H1 (cell line): ENCODE results near the gene KIF22. TPM values are rescaled to one million over a fixed set of nuclear protein-coding genes. Genes with fewer than 3 reads are reported as not detected.

Source experiments
- CTCF ChIA-PET: fragments of 300-600 bp; sonication (Branson Sonifier 250); formaldehyde crosslinking; loops from one replicate; lab custom pipeline; 2021; ENCODE audit not compliant: partially characterized antibody; lab: Charles Lee
- POLR2A ChIA-PET: fragments of 300-600 bp; sonication (Branson Sonifier 250); formaldehyde crosslinking; loops from one replicate; lab custom pipeline; 2021; ENCODE audit warnings: inconsistent platforms; ENCODE audit not compliant: partially characterized antibody; lab: Charles Lee
- DNase-seq, 2 experiments: peaks; one replicate each; pipeline versions ENCODE4 v3.0.0 to v3.0.0-alpha.2; 2010 to 2022; ENCODE audit warnings: low spot score in 2 of 2, low read depth in 1 of 2, mixed read lengths in 1 of 2
- FAIRE-seq: peaks from 2 replicates; lab custom pipeline; 2011; peaks lifted over from hg19 to GRCh38; lab: Jason Lieb, UNC
- H2AFZ ChIP-seq: 2 replicates; pipeline ENCODE4 v1.8.1; 2012; ENCODE audit warnings: low read length, inconsistent platforms
- H2AK5ac ChIP-seq: 2 replicates; pipeline ENCODE4 v1.6.1; 2013; ENCODE audit warnings: low read depth, low read length
- H2BK120ac ChIP-seq: replicated peaks from 2 replicates; pipeline ENCODE3; 2013; ENCODE audit warnings: low read depth, low read length, inconsistent platforms
- H2BK12ac ChIP-seq: 2 replicates; pipeline ENCODE4 v1.6.1; 2013; ENCODE audit warnings: low read depth, low read length
- H2BK15ac ChIP-seq: 2 replicates; pipeline ENCODE4 v1.6.1; 2013; ENCODE audit warnings: low read length
- H2BK20ac ChIP-seq: 2 replicates; pipeline ENCODE4 v1.6.1; 2013; ENCODE audit warnings: low read length
- H2BK5ac ChIP-seq: 2 replicates; pipeline ENCODE4 v1.6.1; 2013; ENCODE audit warnings: low read depth, low read length
- H3K14ac ChIP-seq: 2 replicates; pipeline ENCODE4 v1.6.1; 2013; ENCODE audit warnings: inconsistent platforms; ENCODE audit not compliant: insufficient read length
- H3K18ac ChIP-seq: 2 replicates; pipeline ENCODE4 v1.6.1; 2013; ENCODE audit warnings: low read length; ENCODE audit errors: extremely low read depth
- H3K23ac ChIP-seq: 2 replicates; pipeline ENCODE4 v1.6.1; 2013; ENCODE audit warnings: inconsistent platforms; ENCODE audit not compliant: insufficient read length
- H3K23me2 ChIP-seq: 2 replicates; pipeline ENCODE4 v1.6.1; 2013; ENCODE audit warnings: low read depth, low read length
- H3K27ac ChIP-seq: 2 replicates; pipeline ENCODE4 v1.6.1; 2011; ENCODE audit warnings: low read depth, low read length, inconsistent platforms
- H3K27me3 ChIP-seq, 4 experiments: replicated peaks in 1 of 4; 1 replicate in 1 of 4; 2 replicates in 3 of 4; pipeline versions ENCODE4 v1.6.1 to v1.8.1; 2011 to 2013; ENCODE audit warnings: low read length in 3 of 4, mild to moderate bottlenecking in 3 of 4, inconsistent platforms in 2 of 4, mixed read lengths in 2 of 4, moderate library complexity in 1 of 4; ENCODE audit not compliant: control insufficient read depth in 3 of 4, insufficient read depth in 3 of 4; ENCODE audit errors: extremely low read depth in 1 of 4
- H3K36me3 ChIP-seq, 4 experiments: 2 replicates each; pipeline versions ENCODE4 v1.6.1 to v1.8.1; 2011 to 2013; ENCODE audit warnings: mild to moderate bottlenecking in 4 of 4, low read length in 3 of 4, moderate library complexity in 2 of 4, control low read depth in 1 of 4, inconsistent platforms in 1 of 4; ENCODE audit not compliant: insufficient read depth in 4 of 4, control insufficient read depth in 2 of 4
- H3K4ac ChIP-seq: replicated peaks from 2 replicates; pipeline ENCODE3; 2013; ENCODE audit warnings: low read length, low read depth, mixed read lengths, inconsistent platforms; ENCODE audit not compliant: insufficient read length
- H3K4me1 ChIP-seq, 4 experiments: replicated peaks in 1 of 4; 1 replicate in 1 of 4; 2 replicates in 3 of 4; pipeline versions ENCODE4 v1.6.1 to v1.8.1; 2011 to 2013; ENCODE audit warnings: low read length in 3 of 4, inconsistent platforms in 2 of 4, mixed read lengths in 1 of 4; ENCODE audit not compliant: insufficient read depth in 4 of 4, control insufficient read depth in 3 of 4
- H3K4me2 ChIP-seq, 2 experiments: 2 replicates each; pipeline versions ENCODE4 v1.6.1 to v1.8.1; 2011 to 2013; ENCODE audit warnings: low read depth in 2 of 2, low read length in 2 of 2, control low read depth in 1 of 2, inconsistent platforms in 1 of 2, mild to moderate bottlenecking in 1 of 2; ENCODE audit not compliant: insufficient read depth in 1 of 2
- H3K4me3 ChIP-seq, 4 experiments: fragments of 200-600, 300-600 bp in 1 of 4; sonication (generic), shearing (Covaris generic), sonication (Bioruptor Twin) in 1 of 4; 2 replicates each; pipeline versions ENCODE4 v1.5.1 to v1.8.1; 2011 to 2016; ENCODE audit warnings: low read length in 4 of 4, low read depth in 3 of 4, control low read depth in 2 of 4, inconsistent platforms in 2 of 4, mild to moderate bottlenecking in 2 of 4, mixed read lengths in 1 of 4, moderate library complexity in 1 of 4; ENCODE audit not compliant: insufficient read depth in 2 of 4; ENCODE audit errors: extremely low read depth in 1 of 4
- H3K56ac ChIP-seq: replicated peaks from 2 replicates; pipeline ENCODE3; 2013; ENCODE audit warnings: low read depth, mild to moderate bottlenecking, mixed read lengths, low read length, inconsistent platforms; ENCODE audit not compliant: insufficient read length
- H3K79me1 ChIP-seq: 2 replicates; pipeline ENCODE4 v1.6.1; 2013; ENCODE audit warnings: low read depth, low read length, control low read depth
- H3K79me2 ChIP-seq, 2 experiments: 2 replicates each; pipeline versions ENCODE4 v1.6.1 to v1.8.1; 2012 to 2013; ENCODE audit warnings: low read length in 2 of 2, mild to moderate bottlenecking in 2 of 2, inconsistent platforms in 1 of 2; ENCODE audit not compliant: insufficient read depth in 2 of 2, control insufficient read depth in 1 of 2
- H3K9ac ChIP-seq, 4 experiments: replicated peaks in 1 of 4; 1 replicate in 1 of 4; 2 replicates in 3 of 4; pipeline versions ENCODE4 v1.6.1 to v1.8.1; 2011 to 2013; ENCODE audit warnings: low read depth in 3 of 4, low read length in 3 of 4, control low read depth in 2 of 4, mild to moderate bottlenecking in 2 of 4, moderate library complexity in 2 of 4, inconsistent platforms in 1 of 4; ENCODE audit errors: extremely low read depth in 1 of 4
- H3K9me3 ChIP-seq, 2 experiments: 2 replicates each; pipeline versions ENCODE4 v1.6.1 to v1.8.1; 2012 to 2013; ENCODE audit warnings: mild to moderate bottlenecking in 2 of 2, moderate library complexity in 2 of 2, control low read depth in 1 of 2, inconsistent platforms in 1 of 2, low read depth in 1 of 2, low read length in 1 of 2, mixed read lengths in 1 of 2; ENCODE audit not compliant: insufficient read depth in 2 of 2
- H4K20me1 ChIP-seq, 2 experiments: replicated peaks in 1 of 2; 2 replicates each; pipeline versions ENCODE3 to v1.8.1; 2011 to 2013; ENCODE audit warnings: inconsistent platforms in 2 of 2, low read length in 2 of 2, mild to moderate bottlenecking in 1 of 2; ENCODE audit not compliant: insufficient read depth in 2 of 2, control insufficient read depth in 1 of 2
- H4K5ac ChIP-seq: 2 replicates; pipeline ENCODE4 v1.6.1; 2013; ENCODE audit warnings: low read length, low read depth, mixed read lengths, inconsistent platforms; ENCODE audit not compliant: insufficient read length
- H4K8ac ChIP-seq: 2 replicates; pipeline ENCODE4 v1.8.0; 2013; ENCODE audit warnings: mild to moderate bottlenecking, moderate library complexity, low read length, inconsistent platforms; ENCODE audit not compliant: insufficient read depth; ENCODE audit errors: extremely low read depth
- H4K91ac ChIP-seq: replicated peaks from 2 replicates; pipeline ENCODE3; 2013; ENCODE audit warnings: low read length, mixed read lengths, inconsistent platforms; ENCODE audit not compliant: insufficient read length
- BACH1 ChIP-seq: IDR thresholded peaks from 2 replicates; pipeline ENCODE4 v1.6.1; 2012; ENCODE audit warnings: low read length, improper control_type of control experiment
- CREB1 ChIP-seq: IDR thresholded peaks from 2 replicates; pipeline ENCODE4 v1.6.1; 2012; ENCODE audit warnings: inconsistent platforms
- E2F6 ChIP-seq: IDR thresholded peaks from 2 replicates; pipeline ENCODE4 v1.6.1; 2012; ENCODE audit warnings: inconsistent platforms
- EP300 ChIP-seq, 2 experiments: IDR thresholded peaks; 1 replicate in 1 of 2; 2 replicates in 1 of 2; pipeline ENCODE4 v1.6.1; 2011 to 2012; ENCODE audit warnings: low read depth in 2 of 2, low read length in 2 of 2, mild to moderate bottlenecking in 2 of 2, borderline replicate concordance in 1 of 2, inconsistent platforms in 1 of 2, moderate library complexity in 1 of 2
- JUN ChIP-seq: IDR thresholded peaks from 2 replicates; pipeline ENCODE4 v1.6.1; 2011; ENCODE audit warnings: low read depth, mild to moderate bottlenecking, improper control_type of control experiment, low read length
- KDM4A ChIP-seq: IDR thresholded peaks from one replicate; pipeline ENCODE4 v1.7.1; 2012; ENCODE audit warnings: low read depth, mild to moderate bottlenecking, moderate library complexity, low read length, inconsistent platforms; ENCODE audit not compliant: severe bottlenecking
- PHF8 ChIP-seq: fragments of 200-600 bp; sonication (generic); conservative IDR thresholded peaks from 2 replicates; pipeline ENCODE4 v1.7.1; 2012; ENCODE audit warnings: low read depth, mild to moderate bottlenecking, inconsistent platforms, low read length, moderate library complexity
- POU5F1 ChIP-seq: IDR thresholded peaks from 2 replicates; pipeline ENCODE4 v1.6.1; 2011; ENCODE audit warnings: low read depth, mild to moderate bottlenecking, low read length, moderate library complexity
- RXRA ChIP-seq: IDR thresholded peaks from 2 replicates; pipeline ENCODE4 v1.6.1; 2011; ENCODE audit warnings: low read depth, mild to moderate bottlenecking, low read length, moderate library complexity; ENCODE audit not compliant: insufficient read depth
- SP2 ChIP-seq: IDR thresholded peaks from 2 replicates; pipeline ENCODE4 v1.6.1; 2012; ENCODE audit warnings: mild to moderate bottlenecking, low read length, inconsistent platforms
- TEAD4 ChIP-seq: IDR thresholded peaks from 2 replicates; pipeline ENCODE4 v1.6.1; 2012; ENCODE audit warnings: low read depth, low read length, inconsistent platforms, mixed read lengths
- WGBS, 2 experiments: shearing (Covaris generic) in 1 of 2; methylation state at CpG; one replicate each; pipeline versions ENCODE4 v1.1.6 to v1.1.7; 2013 to 2015; ENCODE audit warnings: low lambda C conversion rate in 2 of 2, mixed read lengths in 2 of 2, inconsistent platforms in 1 of 2, low coverage in 1 of 2, missing lambda C conversion rate in 1 of 2; ENCODE audit not compliant: insufficient replicate concordance in 2 of 2, insufficient coverage in 1 of 2, insufficient read length in 1 of 2; ENCODE audit errors: extremely low coverage in 1 of 2, missing lambda C conversion rate in 1 of 2; 5-methylcytosine and 5-hydroxymethylcytosine counted together
- polyA plus RNA-seq, 7 experiments: library from polyadenylated mRNA; depleted of rRNA in 3 of 7; stranded (reverse) in 5 of 7; unstranded in 2 of 7; fragments of >200 nt in 5 of 7; fragments of 200-250 nt in 2 of 7; gene quantifications; 1 replicate in 5 of 7; 2 replicates in 1 of 7; 4 replicates in 1 of 7; pipeline versions ENCODE4 v1.2.1 to v1.2.3, GENCODE V29; 2011 to 2013; ENCODE audit warnings: missing spikeins in 2 of 7, mixed read lengths in 2 of 7
- total RNA-seq: library from RNA; stranded (reverse); fragmentation: NEBNext Ultra II Directional; extraction: Animal tissue kit (Norgen Biotek cat#: 25700); gene quantifications from 2 replicates; pipeline ENCODE4 v1.2.1, GENCODE V29; 2021

The KIF22 gene
- total and polyA plus RNA-seq, 2 of the 8 experiments (the other 6 are each of a cell fraction or from before 2014, with no cell fraction given) = 139 to 142 TPM

GRCh38 chr16:29811170-29811895 lies 20.8 kb downstream of the KIF22 start:
- Histone ChIP-seq H2BK120ac (no peak overlapping the region), H3K4me2 (peak overlapping the region; percentile 91 to 92), H3K4me1 (peaks cover 0 to 52% (median 42%) of the 10 kb centered on the region in 4 experiments; a peak in 6 of 7 replicates), H2AK5ac (no peak overlapping the region), H3K23ac (no peak overlapping the region), H3K27me3 (no peaks in the 10 kb centered on the region), H3K4me3 (peak overlapping the region; percentile 75 to 85 (median 82)), H3K14ac (no peak overlapping the region), H3K79me2 (peaks cover 7 to 30% of the 10 kb centered on the region in 2 experiments), H3K4ac (peak overlapping the region; percentile 65), H3K56ac (no peak overlapping the region), H3K9ac (peak overlapping the region in 3 of 4 experiments; percentile 26 to 48 (median 45); a peak in 4 of 7 replicates), H2BK15ac (no peak overlapping the region; the same call in 1 of the 2 replicates), H3K23me2 (peaks cover 36% of the 10 kb centered on the region), H3K9me3 (no peaks in the 10 kb centered on the region), H4K20me1 (peaks cover 15 to 21% of the 10 kb centered on the region in 2 experiments), H4K5ac (peak overlapping the region; percentile 73), H2BK20ac (no peak overlapping the region), H3K79me1 (no peaks in the 10 kb centered on the region; the same call in 1 of the 2 replicates), H3K18ac (peak overlapping the region; percentile 65), H4K91ac (peak overlapping the region; percentile 90), H3K27ac (peak overlapping the region; percentile 64), H2BK12ac (peak overlapping the region; percentile 19; the same call in 1 of the 2 replicates), H4K8ac (peak overlapping the region; percentile 74), H2BK5ac (peak overlapping the region; percentile 92; the same call in 1 of the 2 replicates), H2AFZ (no peak overlapping the region), H3K36me3 (peaks cover 6 to 25% (median 10%) of the 10 kb centered on the region in 4 experiments)
- DNase-seq (peak; percentile 86 to 90), FAIRE-seq (peak; percentile 94)
- 1% methylated on average over 31 of the region's 31 CpGs; no CpG with 5 or more reads in 1 of the 2 experiments for WGBS, 2 experiments
- POLR2A ChIA-PET = interaction anchor here (0.6 to 4.0 kb wide), 17 partner anchors 9 to 220 kb away, joined by 3 to 31 read pairs (median 4); partner anchors contain the start of genes CDIPT, KIF22, MVP and QPRT
- CTCF ChIA-PET = interaction anchor here (1.1 kb wide), 1 partner anchor 37 kb away, joined by 5 read pairs; no protein-coding TSS in a partner anchor
- TF ChIP-seq E2F6 = no peak
- no peak for TF ChIP-seq RXRA
- TF ChIP-seq SP2 = no peak; the same call in 1 of the 2 replicates
- no peak for TF ChIP-seq POU5F1
- no peak for TF ChIP-seq KDM4A
- no peak for TF ChIP-seq JUN
- no peak for TF ChIP-seq EP300 (IDR thresholded peaks at IDR 0.05; ENCODE audit: borderline replicate concordance in 1 of 2, low read depth in 2 of 2, low read length in 2 of 2)
- TF ChIP-seq CREB1 = no peak
- TF ChIP-seq TEAD4 = 0 out of 2 replicates have a peak, but pooled peaks have one; percentile 25
- no peak for TF ChIP-seq BACH1
- TF ChIP-seq PHF8 = no peak
